Measurements from ENCODE around the gene ATP2B3.

Gene ATP2B3

DNA sequence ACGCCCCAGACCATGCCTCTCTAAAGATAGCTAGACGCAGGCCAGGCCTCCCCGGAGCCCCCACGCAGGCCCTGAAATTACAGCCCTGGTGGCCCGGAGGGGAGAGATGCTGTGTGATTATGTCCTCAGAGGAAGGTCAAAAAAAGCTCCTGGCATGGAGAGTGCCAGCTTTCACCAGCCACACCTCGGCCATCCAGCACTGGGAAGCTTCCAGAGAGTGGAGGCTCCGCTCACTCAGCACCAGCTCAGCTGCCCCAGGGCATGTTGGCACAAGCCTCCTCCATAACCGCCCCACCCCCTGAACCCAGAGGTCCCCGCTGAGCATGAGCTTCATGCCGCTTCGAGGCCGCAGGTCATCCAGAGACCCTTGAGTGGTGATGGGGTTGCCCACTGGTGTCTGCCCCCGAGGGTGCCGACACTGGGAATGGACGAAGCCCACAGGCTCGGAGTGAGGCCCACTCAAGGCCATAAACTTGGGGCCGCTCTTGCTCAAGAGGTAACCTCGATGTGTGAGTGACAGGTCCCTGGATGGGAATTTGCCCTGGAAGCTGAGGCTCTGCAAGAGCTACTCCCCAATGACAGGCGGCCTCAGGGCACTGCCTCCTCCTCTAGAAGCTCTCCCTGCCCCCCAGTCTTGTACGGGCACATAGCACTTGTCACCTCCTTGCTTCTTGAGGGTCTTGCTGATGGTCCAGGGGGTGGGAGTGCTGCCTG is 27.1 kb upstream of the ATP2B3 start:
- DNase-seq, result no peak

DNA sequence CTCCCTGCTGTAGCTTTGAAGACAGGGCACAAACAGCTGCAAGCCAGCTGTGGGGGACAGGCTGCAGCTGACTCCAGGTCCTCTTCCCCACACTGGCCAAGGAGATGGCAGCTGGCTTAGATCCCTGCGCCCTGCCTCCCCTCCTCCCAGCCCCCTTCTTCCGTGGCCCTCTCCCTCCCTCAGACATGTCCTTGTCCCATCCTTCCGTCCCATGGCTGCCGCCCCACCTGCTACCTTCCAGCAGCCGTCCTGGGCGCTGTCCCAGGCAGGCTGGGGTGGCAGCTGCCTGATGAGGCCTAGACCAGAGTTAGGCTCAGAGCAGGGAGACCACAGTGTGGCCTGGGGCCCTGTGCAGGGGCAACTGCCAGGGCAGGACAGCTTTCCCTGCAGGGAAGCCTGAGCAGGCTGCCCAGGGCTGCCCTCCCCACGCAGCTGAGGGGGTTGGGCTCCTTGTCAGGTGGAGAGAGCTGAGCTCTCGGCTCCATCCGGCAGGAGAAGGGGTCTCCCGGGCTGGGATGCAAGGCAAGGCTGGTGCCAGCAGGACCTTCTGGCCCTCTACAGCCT is 26.0 kb upstream of the ATP2B3 start:
- DNase-seq, result no peak

DNA sequence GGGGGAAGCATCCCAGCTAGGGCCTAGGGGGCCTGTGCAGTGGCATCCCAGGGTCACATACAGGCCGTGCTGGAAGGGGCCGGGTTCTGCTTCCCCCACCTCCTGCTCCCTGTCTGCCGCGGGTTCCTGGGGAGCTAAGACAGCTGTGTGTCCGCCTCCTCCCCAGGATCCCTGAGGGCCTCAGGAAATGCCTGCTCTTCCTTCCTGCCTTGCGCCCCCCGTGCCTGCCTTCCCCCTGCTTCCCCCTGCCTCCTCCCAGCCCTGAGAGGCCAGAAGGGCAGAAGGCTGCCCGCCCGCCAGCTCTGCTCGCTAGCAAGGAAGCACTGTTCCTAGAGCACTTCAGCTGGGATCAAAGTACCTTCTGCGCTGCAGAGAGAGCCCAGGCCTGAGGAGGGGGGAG is 25.5 kb upstream of the ATP2B3 start:
- DNase-seq, result no peak

DNA sequence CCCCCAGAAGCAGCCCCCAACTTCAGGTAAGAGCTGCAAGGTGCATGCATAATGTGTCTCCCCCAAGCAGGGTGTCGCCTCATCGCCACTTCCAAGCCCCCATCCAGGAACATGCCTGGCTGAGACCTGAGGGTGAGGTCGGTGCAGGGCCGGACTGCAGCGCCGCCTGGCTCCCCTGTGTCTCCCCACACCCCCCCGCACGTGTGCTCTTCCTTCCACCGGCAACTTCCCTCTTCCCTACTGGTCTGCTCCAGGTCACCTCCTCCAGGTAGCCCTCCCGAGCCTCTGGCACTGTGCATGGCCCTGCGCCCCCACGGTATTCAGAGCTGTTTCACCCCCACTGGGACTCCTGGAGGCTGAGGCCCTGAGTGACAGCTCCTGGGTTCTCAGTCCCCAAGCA is 24.9 kb upstream of the ATP2B3 start:
- DNase-seq, result no peak

DNA sequence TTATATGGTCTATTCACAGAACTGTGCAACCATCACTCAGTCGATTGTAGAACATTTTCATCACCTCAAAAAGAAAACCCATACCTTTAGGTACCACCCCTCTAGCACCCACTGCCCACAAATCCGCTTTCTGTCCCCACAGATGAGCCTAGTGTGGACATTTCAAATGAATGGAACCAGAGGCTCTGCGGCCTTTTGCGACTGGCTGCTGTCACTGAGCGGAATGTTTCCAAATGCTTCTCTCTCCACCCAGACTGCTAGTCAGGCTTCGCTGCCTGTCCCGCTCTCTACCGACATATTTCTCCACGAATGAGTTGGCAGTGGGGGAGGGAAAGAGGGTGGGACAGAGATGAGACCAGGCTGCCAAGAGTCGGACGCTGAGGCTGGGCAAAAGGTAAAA is 24.4 kb upstream of the ATP2B3 start:
- DNase-seq, result no peak

DNA sequence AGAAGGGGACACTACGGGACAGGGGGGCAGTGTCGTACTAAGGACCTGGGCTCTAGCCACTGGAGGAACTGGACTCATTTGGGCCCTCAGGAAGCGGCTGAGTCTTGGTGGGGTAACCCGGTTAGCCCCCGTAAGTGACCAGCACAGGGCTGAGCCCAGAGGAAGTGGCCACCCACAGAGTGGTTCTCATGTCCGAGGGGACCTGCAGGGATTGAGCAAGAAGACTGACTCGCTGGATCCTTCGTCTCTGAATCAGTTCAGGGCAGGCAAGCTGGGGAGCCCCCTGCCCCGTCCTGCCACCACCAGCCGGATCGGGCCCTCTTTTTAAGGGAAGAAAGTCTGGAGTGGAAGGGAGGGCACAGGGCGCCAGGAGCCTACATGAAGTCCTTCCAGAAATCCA is 23.4 kb upstream of the ATP2B3 start:
- no peak for DNase-seq

DNA sequence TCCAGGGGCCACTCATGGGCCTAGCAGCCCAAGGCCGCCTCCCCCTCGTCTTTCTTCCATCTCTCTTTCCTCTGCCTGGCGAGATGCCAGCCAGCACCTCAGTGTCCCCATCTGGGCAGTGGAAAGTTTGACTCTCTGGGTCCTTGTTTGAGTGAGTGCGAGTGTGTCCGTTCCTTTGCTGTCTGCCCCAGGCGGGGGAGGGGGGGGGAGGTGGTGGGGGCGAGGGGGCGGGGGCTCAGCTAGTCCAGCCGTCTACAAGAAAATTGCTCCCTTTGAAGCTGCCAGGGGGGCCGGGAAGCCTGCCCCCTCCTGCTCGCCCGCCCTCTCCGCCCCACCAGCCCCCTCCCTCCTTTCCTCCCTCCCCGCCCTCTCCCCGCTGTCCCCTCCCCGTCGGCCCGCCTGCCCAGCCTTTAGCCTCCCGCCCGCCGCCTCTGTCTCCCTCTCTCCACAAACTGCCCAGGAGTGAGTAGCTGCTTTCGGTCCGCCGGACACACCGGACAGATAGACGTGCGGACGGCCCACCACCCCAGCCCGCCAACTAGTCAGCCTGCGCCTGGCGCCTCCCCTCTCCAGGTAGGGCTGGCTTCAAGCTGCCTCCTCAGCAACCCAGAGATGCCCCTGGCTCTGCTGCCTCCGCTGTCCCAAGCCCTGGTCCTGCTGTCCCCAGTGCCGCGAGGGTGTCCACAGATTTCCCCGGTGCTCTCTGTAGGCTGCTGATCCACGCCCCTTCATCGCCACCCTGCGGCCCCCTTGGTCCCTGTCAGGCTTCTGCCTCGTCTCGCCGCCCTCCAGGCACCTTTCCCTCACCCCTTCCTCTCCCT is 22.7 kb upstream of the ATP2B3 start, which contains the start of gene BGN:
Gene BGN (plus strand): TSS at position 440 of the 821 bp plus-strand sequence. CDS start 9,652 bp downstream, outside the sequence.
- peak; percentile 75 for DNase-seq

DNA sequence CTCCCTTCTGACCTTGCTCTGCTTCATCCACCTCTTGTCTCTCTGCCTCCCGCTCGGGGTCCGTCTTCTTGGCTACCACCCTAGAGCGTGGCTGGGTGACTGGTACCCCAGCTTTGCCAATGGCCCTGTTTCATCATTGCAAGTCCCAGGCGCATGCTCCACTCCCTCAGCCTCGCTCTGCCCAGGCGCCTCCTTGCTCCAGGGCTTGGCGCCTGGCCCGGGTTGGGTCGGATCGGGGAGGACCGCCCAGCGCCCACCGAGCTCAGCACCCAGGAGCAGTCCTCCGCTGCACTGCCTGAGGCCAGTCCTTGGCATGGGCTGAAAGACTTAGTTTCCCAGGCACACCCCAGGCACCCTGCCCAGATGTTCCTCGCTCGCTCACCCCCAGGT is 22.1 kb upstream of the ATP2B3 start:
- DNase-seq, result no peak

DNA sequence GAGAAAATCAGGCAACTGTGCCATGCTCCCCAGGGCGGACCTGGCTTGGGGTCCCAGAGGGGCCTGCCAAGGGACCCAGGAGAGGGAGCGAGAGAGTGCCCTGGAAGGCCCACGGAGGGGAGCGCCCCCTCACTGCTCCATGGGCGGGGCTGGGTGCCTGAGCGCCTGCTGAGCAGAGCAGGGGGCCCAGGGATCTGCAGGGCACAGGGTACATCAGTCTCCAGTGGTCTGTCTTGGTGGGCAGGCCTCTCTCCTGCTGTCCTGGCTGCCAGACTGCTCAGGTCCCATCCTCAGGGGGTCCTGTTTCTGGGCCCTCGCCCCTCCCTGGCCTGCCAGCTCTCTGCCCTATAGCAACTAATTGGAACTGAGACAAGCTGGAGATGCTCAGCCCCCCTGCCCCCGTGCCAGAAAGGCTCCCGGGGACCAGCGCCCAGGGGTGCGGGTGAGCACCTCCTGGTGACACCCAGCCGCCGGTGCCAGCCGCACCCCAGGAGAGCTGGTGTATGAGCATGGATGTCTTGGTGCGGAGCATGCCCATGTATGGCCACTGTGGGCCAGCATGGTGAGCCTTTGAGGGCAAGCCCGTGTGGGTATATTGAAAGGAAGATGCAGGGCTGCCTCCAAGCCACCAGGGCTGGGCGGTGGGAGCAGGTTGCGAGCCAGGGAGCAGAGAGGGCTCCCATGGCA is 21.4 kb upstream of the ATP2B3 start:
- no peak for DNase-seq

DNA sequence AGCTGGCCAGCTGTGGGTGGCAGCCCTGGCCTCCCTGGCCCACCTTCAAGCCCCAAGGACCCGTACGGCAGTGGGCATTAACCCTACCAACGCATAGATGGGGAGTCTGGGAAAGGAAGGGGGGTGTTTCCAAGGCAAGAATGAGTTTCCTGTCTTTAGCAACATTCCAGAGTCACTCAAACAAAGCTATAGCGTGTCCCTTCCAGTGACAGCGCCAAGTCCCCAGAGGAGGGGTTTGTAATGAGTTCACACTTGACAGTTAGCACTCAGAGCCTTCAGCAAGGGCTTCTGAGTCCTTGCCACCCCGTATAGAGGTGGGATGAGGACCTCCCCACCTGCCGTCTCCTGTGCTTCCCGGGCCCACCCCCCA is 20.9 kb upstream of the ATP2B3 start:
- no peak for DNase-seq

DNA sequence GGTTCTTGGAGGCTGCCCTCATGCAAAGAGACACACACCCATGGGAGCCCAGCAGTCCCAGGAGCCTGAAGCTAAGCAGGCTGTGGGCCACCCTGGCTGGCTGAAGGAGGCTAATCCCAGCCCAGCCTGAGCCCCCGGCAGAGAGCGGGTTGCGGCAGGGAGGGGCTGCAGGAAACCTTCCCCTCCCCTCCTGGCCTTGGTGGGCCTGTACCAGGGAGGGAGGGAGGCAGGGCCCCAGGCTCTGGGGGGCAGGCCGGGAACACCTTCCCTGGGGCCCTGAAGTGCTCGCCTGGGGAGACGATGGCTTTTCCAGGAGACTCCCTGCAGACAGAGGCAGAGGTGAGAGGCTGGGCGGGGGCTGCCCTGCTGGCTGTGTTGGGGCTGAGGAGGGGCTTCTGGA is 19.0 kb upstream of the ATP2B3 start:
- DNase-seq, result no peak

DNA sequence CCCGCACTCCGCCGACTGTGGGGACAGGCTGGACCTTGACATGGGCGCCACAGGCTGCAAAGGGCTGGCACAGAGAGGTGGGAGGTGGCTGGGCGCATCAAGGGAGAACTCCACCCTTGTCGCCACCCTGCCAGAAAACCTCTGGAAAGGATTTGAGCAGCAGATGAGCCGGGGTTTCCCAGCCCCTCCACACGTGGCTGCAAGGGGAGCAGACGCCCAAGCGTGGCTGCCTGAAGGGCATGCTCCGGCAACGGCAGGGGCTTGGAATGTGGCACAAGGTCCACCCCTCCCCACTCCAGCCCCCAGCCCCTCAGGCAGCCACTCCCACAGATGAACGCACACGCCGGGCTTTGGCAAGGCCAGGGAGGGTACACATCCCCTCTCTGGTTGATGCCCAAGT is 18.1 kb upstream of the ATP2B3 start:
- DNase-seq, result no peak

DNA sequence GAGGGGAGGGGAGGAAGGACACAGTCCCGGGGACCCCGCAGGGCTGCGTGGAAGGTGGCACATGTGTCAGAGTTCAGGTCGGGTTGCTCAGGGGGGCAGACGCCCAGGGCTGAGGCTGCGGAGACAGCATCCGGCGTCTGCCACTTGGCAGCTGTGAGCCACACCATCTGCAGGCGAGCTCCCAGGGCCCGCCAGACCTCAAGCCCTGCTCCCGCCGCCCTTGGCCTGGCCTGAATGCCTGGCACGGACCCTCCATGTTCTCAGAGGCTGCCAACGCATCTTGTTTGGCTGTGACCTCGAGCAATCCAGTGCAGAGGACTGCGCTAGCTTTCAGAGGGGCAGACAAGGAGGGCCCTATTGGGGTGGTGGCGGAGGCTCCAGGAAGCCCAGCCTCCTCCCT is 17.6 kb upstream of the ATP2B3 start:
- no peak for DNase-seq

DNA sequence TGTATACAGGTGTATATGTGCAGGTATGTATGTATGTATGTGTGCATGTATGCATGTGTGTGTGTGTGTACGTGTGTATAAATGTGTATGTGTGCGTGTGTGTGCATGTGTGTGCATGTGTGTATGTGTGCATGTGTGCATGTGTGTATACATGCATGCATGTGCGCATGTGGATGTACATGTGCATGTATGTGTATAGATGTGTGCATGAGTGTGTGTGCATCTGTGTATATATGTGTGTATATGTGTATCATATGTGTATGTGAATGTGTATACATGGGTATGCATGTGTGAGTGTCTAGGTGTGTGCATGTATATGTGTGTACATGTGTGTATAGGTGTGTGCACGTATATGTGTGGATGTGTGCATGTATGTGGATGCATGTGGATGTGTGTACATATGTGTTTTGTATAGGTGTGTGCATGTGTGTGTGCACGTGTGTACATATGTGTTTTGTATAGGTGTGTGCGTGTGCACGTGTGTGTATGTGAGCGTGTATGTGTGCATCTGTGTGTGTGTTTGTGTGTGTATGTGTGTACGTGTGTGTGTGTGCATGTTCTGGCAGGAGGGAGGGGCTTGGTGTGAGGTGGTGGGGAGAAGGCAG is 16.7 kb upstream of the ATP2B3 start:
- no peak for DNase-seq

DNA sequence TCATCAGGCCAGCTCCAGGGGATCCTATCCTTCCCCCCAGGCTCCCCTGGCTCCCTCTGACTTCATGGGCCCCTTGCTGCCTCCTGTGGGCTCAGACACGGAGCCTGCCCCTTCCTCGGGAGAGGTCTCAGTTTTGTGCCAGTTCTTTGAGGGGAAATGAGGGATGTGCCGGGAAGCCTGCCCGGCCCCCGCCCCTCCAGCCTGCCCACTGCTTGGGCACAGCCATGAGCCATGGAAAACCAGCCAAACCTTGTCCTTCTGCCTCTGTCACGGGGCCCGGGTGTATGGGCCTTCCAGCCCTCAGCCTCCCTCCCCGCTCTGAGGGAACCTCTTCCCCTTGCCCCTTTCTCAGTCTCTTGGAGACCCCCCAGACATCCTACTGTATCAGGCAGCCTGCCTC is 15.9 kb upstream of the ATP2B3 start:
- DNase-seq, result no peak

DNA sequence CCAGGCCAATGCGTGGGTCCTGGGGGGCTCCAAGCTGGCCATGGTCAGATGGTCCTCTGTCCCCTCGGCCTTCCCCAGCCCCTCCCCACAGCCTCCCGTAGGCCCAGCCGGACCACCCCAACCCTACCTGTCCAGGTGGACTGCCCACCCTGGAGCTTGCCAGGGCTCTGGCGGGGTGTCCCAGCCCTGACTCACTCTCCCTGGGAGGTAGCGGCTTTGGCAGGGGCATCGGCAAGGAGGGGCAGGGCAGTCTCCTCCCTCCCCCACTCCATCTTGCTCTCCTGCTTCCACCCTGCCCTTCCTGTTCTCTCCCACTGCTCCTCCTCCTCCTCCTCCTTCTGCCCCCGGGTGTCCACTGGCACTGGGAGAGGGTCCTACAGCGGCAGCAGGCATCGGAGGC is 15.3 kb upstream of the ATP2B3 start:
- DNase-seq, result no peak

DNA sequence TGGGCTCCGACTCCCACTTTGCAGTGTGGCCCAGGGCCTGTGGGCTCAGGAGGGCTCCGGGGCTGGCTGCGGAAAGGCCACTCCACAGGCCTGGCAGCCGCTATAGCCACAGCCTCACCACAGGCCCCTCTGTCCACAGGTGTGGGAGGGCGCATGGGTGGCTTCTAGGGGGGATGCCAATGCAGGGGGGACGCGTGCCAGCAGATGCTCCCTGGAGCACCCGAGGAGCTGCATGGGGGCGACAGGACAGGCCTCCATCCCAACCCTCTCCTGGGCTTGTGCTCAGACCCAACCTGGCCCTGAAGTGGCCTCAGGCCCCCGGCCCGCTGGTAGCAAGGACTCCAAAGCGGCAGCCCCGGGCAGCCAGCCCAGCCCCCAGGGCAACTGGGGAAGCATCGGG is 14.6 kb upstream of the ATP2B3 start:
- DNase-seq, result no peak

DNA sequence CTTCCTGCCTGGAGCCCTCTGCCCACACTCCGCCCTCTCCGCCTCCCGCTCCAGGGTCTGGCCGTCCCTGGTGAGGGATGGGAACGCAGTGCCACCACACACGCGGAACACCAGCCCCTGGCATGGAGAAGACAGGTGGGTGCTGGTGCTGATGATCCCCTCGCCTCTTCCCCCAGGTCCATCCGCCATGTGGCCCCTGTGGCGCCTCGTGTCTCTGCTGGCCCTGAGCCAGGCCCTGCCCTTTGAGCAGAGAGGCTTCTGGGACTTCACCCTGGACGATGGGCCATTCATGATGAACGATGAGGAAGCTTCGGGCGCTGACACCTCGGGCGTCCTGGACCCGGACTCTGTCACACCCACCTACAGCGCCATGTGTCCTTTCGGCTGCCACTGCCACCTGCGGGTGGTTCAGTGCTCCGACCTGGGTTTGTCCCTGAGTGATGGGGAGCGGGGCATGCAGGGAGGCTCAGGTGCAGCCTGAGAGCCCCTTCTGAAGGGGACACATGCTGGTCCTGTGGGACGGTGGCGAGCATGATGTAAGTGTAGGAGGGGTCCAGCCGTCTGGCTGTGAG is 12.9 kb upstream of the ATP2B3 start:
- no peak for DNase-seq

DNA sequence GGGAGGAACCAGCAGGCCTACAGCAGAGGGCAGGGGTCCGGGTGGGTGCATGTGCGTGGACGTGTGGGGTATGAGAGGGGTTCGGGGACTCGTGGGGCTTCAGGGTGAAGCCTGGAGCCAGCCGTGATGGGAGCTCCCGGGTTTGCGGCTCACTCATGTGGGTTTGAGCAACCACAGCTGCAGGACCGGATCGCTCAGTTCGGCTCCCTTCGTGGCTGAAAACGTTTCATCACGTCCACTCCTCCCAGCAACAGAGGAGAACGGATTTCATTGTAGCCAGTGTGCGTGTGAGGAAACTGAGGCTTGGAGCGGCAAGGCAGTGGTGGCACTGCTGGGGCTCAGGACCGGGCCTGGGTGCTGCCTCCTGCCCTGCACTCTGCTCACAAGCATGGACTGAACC is 12.1 kb upstream of the ATP2B3 start:
- DNase-seq, result no peak

DNA sequence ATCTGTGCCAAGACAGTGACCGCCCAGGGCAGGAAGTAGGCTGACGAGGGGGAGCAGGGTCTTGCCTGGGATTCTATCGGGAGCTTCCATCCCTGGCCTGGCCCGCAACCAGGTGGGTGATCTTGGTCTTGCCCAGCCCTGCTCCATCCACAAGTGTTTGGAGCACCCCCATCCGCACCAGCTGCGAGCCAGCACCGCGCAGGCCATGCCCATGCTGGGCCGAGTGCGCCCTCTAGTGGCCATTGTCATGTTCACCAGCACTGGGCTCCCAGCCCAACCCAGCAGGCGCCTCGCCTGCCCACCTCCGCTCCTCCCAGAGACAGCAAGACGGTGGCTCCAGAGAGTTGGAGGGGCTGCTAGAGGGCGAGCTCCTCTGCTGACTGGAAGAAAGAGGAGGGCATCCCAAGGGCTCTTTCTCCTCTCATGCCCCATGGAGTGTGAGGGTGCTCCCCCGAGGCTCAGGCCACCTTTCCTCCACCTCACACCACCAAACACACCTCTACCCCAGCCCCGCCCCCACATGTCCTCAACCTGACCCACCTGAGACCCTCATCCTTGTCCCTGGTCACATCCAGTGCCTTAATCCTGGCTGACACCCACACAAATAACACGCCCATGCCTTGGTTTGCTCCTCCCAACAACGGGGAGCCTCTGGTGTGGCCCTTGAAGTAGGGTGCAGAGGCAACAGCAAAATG is 9.8 kb upstream of the ATP2B3 start:
- peak; percentile 88 for DNase-seq

DNA sequence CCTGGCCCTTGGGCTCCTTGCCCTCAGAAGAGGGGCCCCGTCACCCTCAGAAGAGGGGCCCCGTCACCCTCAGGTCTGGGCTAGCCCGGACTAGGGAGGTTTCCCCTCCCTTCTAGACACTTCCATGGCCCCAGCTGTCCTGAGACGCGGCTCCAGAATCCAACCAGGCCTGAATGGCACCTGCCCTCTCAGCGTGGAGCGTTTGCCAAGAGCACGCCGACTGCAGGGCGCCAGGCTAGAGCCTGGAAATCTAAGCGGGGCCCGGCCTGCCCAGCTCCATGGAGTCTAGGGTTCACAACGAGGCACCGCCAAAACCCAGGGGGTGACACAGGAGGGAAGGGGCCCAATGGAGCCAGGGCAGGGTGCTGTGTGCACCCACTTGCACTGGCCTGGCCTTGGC is 7.8 kb upstream of the ATP2B3 start:
- DNase-seq, result no peak

DNA sequence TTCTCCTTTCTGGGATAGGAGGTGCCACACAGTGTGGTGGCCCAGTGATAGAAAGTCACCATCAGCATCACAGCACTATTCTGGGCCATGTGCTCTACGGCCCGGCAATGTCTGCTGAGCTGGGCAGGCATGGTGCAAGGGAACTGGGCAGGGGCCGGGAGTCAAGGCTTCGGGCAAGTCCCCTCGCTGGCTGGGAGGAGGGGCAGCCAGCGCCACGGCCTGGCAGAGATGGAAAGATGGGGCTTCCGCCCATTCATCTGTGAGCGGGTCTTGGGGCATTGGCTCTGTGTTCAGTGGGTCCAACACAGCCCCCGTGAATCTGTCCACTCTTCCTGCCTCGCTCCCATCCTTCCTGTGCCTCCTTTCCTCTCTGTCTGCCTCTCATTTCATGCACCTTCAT is 7.1 kb upstream of the ATP2B3 start:
- DNase-seq, result no peak
